ENCODE data around the gene CAMK1G.

The CAMK1G gene

DNA sequence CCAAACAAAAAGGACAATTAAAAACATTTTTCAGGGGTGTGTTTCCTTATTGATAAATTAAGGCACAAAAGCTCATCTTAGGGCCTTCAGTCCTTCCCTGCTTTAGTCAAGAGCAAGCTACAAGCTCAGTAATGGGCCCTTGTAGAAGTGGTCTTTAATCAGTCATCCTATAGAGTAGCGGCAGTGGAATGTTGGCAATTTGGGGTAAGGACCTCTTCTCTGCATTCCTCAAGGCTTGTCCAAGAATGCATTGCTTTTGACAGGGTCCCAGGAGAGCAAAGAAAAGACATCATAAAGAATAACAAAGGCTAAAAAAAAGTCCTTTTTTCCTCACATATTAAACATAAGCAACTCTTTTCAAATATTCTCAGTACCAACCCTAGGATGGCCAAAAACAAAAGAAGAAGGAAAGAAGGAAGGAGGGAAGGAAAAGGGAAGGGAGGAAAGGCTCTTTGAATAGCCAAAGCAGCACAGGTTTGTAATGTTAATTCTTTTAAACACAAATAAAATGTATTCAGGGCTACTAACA is 27.3 kb upstream of the CAMK1G start:
- TF ChIP-seq SIN3A (IDR thresholded peaks at IDR 0.05; ENCODE audit: borderline replicate concordance, insufficient read depth, low read length) (no peak), FOXP2 (optimal IDR thresholded peaks at IDR 0.05; ENCODE audit: borderline replicate concordance, extremely low read depth, extremely low read length, insufficient read depth) (no peak), POLR2AphosphoS5 (IDR thresholded peaks at IDR 0.05; ENCODE audit: low read depth, low read length) (no peak), TAF1 (IDR thresholded peaks at IDR 0.05; ENCODE audit: borderline replicate concordance, insufficient read depth, low read length) (no peak)
- TF ChIP-seq, protein P1, sequence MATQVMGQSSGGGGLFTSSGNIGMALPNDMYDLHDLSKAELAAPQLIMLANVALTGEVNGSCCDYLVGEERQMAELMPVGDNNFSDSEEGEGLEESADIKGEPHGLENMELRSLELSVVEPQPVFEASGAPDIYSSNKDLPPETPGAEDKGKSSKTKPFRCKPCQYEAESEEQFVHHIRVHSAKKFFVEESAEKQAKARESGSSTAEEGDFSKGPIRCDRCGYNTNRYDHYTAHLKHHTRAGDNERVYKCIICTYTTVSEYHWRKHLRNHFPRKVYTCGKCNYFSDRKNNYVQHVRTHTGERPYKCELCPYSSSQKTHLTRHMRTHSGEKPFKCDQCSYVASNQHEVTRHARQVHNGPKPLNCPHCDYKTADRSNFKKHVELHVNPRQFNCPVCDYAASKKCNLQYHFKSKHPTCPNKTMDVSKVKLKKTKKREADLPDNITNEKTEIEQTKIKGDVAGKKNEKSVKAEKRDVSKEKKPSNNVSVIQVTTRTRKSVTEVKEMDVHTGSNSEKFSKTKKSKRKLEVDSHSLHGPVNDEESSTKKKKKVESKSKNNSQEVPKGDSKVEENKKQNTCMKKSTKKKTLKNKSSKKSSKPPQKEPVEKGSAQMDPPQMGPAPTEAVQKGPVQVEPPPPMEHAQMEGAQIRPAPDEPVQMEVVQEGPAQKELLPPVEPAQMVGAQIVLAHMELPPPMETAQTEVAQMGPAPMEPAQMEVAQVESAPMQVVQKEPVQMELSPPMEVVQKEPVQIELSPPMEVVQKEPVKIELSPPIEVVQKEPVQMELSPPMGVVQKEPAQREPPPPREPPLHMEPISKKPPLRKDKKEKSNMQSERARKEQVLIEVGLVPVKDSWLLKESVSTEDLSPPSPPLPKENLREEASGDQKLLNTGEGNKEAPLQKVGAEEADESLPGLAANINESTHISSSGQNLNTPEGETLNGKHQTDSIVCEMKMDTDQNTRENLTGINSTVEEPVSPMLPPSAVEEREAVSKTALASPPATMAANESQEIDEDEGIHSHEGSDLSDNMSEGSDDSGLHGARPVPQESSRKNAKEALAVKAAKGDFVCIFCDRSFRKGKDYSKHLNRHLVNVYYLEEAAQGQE (IDR thresholded peaks at IDR 0.05; ENCODE audit: insufficient read depth in 1 of 2, low read depth in 2 of 2, low read length in 2 of 2), result no peak

DNA sequence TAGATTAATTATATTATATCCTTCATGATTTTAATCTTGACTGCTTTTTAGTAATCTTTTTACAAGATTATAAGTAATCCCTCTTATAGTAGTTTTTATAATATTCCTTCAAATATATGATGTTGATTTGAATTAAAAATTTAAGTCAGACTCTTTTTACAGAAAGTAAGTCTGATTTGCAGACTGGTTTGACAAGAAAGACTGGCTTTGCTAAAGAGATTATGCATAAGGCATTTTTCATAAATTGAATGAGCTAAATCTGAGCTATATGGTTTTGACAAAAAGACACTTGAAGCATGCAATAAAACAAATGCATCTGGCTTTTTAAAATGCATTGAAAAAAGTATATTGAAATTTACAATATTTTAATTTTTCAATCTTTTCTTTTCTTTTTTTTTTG is 26.3 kb upstream of the CAMK1G start:
- TF ChIP-seq FOXP2 (optimal IDR thresholded peaks at IDR 0.05; ENCODE audit: borderline replicate concordance, extremely low read depth, extremely low read length, insufficient read depth) (no peak), POLR2AphosphoS5 (IDR thresholded peaks at IDR 0.05; ENCODE audit: low read depth, low read length) (no peak), TAF1 (IDR thresholded peaks at IDR 0.05; ENCODE audit: borderline replicate concordance, insufficient read depth, low read length) (no peak), SIN3A (IDR thresholded peaks at IDR 0.05; ENCODE audit: borderline replicate concordance, insufficient read depth, low read length) (no peak)
- TF ChIP-seq, protein P1 (IDR thresholded peaks at IDR 0.05; ENCODE audit: insufficient read depth in 1 of 2, low read depth in 2 of 2, low read length in 2 of 2), result no peak

DNA sequence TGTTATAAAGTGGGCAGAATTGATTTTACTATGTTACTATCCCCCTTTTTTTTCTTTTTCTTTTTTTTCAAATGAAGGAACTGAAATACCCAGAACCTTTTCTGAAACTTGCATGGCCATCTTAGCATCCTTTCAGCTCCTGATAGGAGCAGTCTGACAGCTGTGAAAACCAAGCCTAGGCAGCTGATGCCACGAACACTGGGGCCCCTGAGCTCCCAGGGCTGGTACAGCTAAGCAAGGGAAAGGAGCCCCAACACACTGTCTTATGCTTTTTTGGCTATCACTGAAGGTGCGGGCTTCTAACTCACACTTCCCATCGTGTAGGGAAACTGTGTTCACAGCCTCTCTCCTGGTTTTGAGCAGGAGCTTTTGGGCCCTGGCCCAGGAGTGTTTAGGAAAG is 23.0 kb upstream of the CAMK1G start:
- TF ChIP-seq, protein P1 (IDR thresholded peaks at IDR 0.05; ENCODE audit: insufficient read depth in 1 of 2, low read depth in 2 of 2, low read length in 2 of 2), result no peak
- TF ChIP-seq FOXP2 (optimal IDR thresholded peaks at IDR 0.05; ENCODE audit: borderline replicate concordance, extremely low read depth, extremely low read length, insufficient read depth) (no peak), POLR2AphosphoS5 (IDR thresholded peaks at IDR 0.05; ENCODE audit: low read depth, low read length) (no peak), TAF1 (IDR thresholded peaks at IDR 0.05; ENCODE audit: borderline replicate concordance, insufficient read depth, low read length) (no peak), SIN3A (IDR thresholded peaks at IDR 0.05; ENCODE audit: borderline replicate concordance, insufficient read depth, low read length) (no peak)

DNA sequence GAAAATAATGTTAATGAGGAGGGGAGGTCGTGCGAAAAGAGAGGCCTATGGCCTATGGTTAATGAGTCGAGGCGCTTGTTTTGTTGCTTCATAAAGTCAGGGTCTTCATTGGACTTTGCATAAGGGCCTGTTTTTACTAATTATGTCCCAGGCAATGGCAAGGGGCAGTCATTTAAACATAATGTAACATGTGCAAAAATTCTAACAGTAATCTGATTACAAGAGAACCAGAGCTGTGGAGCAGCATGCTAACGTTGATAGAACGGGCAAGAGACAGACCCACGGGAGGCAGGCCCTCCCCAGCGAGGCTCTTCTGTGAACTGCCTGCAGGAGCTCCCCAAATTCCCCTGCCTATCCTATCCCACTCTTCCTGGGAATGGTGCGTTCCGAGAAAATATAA is 22.6 kb upstream of the CAMK1G start:
- no peak for TF ChIP-seq POLR2AphosphoS5 (IDR thresholded peaks at IDR 0.05; ENCODE audit: low read depth, low read length)
- TF ChIP-seq SIN3A (IDR thresholded peaks at IDR 0.05; ENCODE audit: borderline replicate concordance, insufficient read depth, low read length), result no peak
- no peak for TF ChIP-seq TAF1 (IDR thresholded peaks at IDR 0.05; ENCODE audit: borderline replicate concordance, insufficient read depth, low read length)
- TF ChIP-seq FOXP2 (optimal IDR thresholded peaks at IDR 0.05; ENCODE audit: borderline replicate concordance, extremely low read depth, extremely low read length, insufficient read depth), result no peak
- TF ChIP-seq, protein P1 (IDR thresholded peaks at IDR 0.05; ENCODE audit: insufficient read depth in 1 of 2, low read depth in 2 of 2, low read length in 2 of 2), result no peak

DNA sequence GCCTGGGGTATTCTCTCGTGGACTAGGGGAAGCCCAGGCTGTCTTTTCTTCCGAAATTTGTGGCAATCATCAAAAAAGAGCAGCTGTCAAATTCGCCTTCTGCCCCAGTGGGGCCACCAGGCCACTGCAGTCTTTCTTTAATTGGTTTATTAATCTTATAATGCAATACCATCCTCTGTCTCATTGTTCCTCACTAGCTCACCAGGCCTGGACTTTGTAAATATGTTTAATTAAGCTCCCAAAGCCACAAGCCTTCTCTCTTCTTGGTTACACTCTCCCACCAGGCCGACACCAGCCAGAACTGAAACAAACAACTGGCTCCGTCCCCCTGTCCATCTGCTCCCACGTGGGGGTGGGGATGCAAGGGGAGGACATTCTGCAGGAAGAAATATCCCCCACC is 22.0 kb upstream of the CAMK1G start:
- TF ChIP-seq, protein P1 (IDR thresholded peaks at IDR 0.05; ENCODE audit: insufficient read depth in 1 of 2, low read depth in 2 of 2, low read length in 2 of 2), result no peak
- TF ChIP-seq SIN3A (IDR thresholded peaks at IDR 0.05; ENCODE audit: borderline replicate concordance, insufficient read depth, low read length) (no peak), FOXP2 (optimal IDR thresholded peaks at IDR 0.05; ENCODE audit: borderline replicate concordance, extremely low read depth, extremely low read length, insufficient read depth) (no peak), TAF1 (IDR thresholded peaks at IDR 0.05; ENCODE audit: borderline replicate concordance, insufficient read depth, low read length) (no peak), POLR2AphosphoS5 (IDR thresholded peaks at IDR 0.05; ENCODE audit: low read depth, low read length) (no peak)
